Sigmoid colon (tissue), 4 donors: ENCODE results near the gene KRT16.

Experiments used
- EP300 ChIP-seq, 4 donors: sonication (generic); formaldehyde crosslinking; IDR thresholded peaks; one replicate each; pipeline ENCODE4 v1.6.1; 2017; ENCODE audit warnings: antibody characterized with exemption in 4 of 4
- TF ChIP-seq, protein P1 (sequence below), 4 experiments: fragments of 450-650 bp in 3 of 4; fragments of 200-600 bp in 1 of 4; IDR thresholded peaks; one replicate each; pipeline ENCODE4 v1.5.1; 2016 to 2019; ENCODE audit warnings: antibody characterized with exemption in 4 of 4, mild to moderate bottlenecking in 3 of 4, moderate library complexity in 2 of 4

DNA sequence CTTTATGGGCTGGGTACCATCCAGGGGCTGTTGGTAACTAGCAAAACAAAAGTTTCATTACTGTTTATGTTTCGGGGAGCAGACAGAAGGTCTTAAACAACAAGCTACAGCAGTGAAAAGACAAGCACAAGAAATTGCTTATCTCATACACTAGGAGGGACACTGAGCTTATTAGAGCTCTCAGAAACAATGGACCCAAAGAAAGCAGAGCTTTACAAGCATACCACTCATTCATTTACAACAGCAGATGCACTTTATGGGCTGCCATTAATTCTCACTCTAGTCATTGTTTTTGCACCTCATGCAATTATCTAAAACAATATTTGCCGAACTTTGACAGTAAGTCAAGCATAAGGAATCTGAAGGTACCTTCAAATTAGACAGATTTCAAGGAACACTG, 10.0 kb downstream of the KRT16 start:
- TF ChIP-seq, protein P1, sequence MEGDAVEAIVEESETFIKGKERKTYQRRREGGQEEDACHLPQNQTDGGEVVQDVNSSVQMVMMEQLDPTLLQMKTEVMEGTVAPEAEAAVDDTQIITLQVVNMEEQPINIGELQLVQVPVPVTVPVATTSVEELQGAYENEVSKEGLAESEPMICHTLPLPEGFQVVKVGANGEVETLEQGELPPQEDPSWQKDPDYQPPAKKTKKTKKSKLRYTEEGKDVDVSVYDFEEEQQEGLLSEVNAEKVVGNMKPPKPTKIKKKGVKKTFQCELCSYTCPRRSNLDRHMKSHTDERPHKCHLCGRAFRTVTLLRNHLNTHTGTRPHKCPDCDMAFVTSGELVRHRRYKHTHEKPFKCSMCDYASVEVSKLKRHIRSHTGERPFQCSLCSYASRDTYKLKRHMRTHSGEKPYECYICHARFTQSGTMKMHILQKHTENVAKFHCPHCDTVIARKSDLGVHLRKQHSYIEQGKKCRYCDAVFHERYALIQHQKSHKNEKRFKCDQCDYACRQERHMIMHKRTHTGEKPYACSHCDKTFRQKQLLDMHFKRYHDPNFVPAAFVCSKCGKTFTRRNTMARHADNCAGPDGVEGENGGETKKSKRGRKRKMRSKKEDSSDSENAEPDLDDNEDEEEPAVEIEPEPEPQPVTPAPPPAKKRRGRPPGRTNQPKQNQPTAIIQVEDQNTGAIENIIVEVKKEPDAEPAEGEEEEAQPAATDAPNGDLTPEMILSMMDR (IDR thresholded peaks at IDR 0.05): no peak
- no peak for TF ChIP-seq EP300 (IDR thresholded peaks at IDR 0.05)
